Body of pancreas (tissue), 4 donors: Measurements from ENCODE around the gene AGPAT3.

Experiments
- CTCF ChIP-seq, 7 experiments: fragments of 450-650 bp in 4 of 7; fragments of 200-600 bp in 3 of 7; sonication (generic) in 3 of 7; IDR thresholded peaks; one replicate each; pipeline ENCODE4 v1.5.1; 2016 to 2019; ENCODE audit warnings: antibody characterized with exemption in 7 of 7
- POLR2A ChIP-seq, 3 donors: fragments of 450-650 bp; IDR thresholded peaks; one replicate each; pipeline ENCODE4 v1.6.1; 2016; ENCODE audit warnings: antibody characterized with exemption in 3 of 3, mild to moderate bottlenecking in 2 of 3

- TF ChIP-seq CTCF (IDR thresholded peaks at IDR 0.05) (no peak), POLR2A (IDR thresholded peaks at IDR 0.05) (no peak)
These were observed 137.5 kb downstream of the AGPAT3 start for GRCh38 chr21:44002511-44002910.
